Measurements from ENCODE around the gene TEKT1.

DNA sequence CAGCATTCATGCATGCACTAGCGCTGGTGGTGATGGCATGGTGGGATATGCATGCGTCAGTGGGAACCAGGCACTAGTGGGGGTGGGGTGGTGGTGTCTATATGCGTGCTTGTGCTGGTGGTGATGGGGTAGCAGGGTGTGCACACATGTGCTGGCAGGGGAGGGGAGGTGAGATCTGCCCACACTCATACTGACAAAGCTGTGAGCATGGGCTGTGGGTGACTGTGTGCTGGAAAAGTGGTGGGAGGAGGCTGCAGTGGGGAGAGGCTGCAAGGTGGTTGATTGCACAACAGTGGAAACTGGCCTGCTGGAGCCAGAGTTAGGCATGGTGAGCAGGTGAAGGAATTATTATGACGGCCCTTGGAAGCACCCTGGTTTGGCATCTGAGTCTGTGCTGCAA, 31.3 kb upstream of the TEKT1 start:
- TF ChIP-seq, protein P1, sequence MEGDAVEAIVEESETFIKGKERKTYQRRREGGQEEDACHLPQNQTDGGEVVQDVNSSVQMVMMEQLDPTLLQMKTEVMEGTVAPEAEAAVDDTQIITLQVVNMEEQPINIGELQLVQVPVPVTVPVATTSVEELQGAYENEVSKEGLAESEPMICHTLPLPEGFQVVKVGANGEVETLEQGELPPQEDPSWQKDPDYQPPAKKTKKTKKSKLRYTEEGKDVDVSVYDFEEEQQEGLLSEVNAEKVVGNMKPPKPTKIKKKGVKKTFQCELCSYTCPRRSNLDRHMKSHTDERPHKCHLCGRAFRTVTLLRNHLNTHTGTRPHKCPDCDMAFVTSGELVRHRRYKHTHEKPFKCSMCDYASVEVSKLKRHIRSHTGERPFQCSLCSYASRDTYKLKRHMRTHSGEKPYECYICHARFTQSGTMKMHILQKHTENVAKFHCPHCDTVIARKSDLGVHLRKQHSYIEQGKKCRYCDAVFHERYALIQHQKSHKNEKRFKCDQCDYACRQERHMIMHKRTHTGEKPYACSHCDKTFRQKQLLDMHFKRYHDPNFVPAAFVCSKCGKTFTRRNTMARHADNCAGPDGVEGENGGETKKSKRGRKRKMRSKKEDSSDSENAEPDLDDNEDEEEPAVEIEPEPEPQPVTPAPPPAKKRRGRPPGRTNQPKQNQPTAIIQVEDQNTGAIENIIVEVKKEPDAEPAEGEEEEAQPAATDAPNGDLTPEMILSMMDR (IDR thresholded peaks at IDR 0.05; ENCODE audit: insufficient read depth, low read depth, low read length) = no peak
- TF ChIP-seq EZH2 (IDR thresholded peaks at IDR 0.05; ENCODE audit: insufficient read depth, low read length) = no peak
